Measurements from ENCODE around the gene PTPN20.
"Not testable (repeated sequence)": the region's sequence is repeated elsewhere in the genome, so short reads cannot be mapped to it uniquely, and the experiment has no call there.

Gene PTPN20, protein sequence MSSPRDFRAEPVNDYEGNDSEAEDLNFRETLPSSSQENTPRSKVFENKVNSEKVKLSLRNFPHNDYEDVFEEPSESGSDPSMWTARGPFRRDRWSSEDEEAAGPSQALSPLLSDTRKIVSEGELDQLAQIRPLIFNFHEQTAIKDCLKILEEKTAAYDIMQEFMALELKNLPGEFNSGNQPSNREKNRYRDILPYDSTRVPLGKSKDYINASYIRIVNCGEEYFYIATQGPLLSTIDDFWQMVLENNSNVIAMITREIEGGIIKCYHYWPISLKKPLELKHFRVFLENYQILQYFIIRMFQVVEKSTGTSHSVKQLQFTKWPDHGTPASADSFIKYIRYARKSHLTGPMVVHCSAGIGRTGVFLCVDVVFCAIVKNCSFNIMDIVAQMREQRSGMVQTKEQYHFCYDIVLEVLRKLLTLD

DNA sequence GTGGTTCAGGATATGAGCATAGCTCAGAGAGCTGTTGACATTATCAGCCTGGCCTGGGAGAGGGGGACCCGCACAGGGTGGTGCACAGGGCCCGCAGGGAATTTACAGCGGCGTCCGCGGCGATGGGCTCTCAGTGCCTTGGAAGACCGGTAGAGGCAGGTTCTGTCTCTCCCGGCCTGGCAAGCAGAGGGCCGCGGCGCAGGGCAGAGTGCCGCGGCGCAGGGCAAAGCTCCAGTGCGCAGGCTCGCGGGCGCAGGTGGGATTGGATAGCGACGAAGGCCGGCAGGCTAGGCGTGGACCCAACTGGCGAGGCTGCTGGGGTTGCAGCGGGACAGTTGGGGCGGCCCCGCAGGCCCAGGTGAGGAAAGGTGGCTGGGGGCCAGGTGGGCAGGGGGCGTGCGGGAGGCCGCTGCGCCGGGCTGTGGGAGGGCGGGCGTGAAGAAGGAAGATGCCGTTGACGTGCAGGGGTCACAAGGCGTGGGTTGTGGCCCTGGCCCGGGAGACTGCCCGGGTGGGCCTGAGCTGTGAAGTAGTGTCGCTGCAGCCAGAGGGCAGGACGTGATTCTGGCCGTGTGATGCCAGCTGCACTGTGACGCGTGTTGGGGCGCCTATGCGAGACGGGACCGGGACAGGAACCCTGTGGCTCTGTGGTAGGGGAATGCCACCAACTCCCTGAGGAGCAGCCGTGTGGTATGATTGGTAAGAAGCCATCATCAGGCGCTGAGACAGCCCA, at the start of gene PTPN20:
Gene PTPN20, plus strand, starts transcription at position 285 of the 733 bp plus-strand sequence. CDS start 21,072 bp downstream, outside the sequence.
- DNase-seq, result not testable (repeated sequence)

- DNase-seq, result not testable (repeated sequence)
Measured at GRCh38 chr10:46869716-46870115, 41.5 kb upstream of the PTPN20 start.

GRCh38 chr10:46871583-46871982, 39.6 kb upstream of the PTPN20 start:
- not testable (repeated sequence) for DNase-seq

DNA sequence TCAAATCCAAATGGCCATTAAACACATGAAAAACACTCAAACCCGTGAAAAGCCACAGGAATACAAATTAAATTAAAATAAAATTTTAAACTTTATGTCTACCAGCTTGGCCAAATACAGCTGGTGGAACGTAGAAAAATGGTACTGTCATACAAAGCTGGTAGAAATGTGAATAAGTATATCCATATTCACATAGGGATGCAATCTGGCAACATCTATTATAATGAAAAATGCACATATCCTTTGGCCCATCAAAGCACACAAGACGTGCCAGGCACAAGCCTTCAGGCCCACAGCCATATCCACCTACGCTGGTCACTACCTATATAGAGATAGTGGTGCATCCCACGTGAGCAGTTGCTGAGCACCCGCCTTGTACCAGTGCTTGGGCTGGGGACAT, 35.9 kb upstream of the PTPN20 start:
- DNase-seq, result not testable (repeated sequence)

GRCh38 chr10:46876773-46877172, 34.5 kb upstream of the PTPN20 start:
- DNase-seq, result not testable (repeated sequence)

DNA sequence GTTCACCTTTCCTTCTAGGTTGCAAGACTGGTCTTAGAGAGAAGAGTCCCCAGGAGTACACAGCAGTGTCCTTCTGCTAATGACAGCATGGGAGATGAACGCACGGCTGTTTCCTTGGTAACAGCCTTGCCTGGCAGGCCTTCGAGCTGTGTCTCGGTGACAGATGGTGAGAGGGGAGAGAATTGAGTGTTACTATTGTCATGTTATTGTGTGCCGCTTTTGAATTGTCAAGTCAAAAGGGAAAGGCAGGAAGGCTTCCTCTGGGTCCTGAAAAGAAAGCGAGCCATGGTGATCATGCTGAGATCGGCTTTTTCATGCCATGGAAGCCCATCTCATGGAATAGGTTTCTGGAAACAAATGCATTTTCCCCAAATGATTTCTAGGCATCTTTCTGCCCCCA, 32.5 kb upstream of the PTPN20 start:
- DNase-seq, result peak; percentile 43

GRCh38 chr10:46890813-46891611, 20.2 kb upstream of the PTPN20 start:
- not testable (repeated sequence) for DNase-seq

DNA sequence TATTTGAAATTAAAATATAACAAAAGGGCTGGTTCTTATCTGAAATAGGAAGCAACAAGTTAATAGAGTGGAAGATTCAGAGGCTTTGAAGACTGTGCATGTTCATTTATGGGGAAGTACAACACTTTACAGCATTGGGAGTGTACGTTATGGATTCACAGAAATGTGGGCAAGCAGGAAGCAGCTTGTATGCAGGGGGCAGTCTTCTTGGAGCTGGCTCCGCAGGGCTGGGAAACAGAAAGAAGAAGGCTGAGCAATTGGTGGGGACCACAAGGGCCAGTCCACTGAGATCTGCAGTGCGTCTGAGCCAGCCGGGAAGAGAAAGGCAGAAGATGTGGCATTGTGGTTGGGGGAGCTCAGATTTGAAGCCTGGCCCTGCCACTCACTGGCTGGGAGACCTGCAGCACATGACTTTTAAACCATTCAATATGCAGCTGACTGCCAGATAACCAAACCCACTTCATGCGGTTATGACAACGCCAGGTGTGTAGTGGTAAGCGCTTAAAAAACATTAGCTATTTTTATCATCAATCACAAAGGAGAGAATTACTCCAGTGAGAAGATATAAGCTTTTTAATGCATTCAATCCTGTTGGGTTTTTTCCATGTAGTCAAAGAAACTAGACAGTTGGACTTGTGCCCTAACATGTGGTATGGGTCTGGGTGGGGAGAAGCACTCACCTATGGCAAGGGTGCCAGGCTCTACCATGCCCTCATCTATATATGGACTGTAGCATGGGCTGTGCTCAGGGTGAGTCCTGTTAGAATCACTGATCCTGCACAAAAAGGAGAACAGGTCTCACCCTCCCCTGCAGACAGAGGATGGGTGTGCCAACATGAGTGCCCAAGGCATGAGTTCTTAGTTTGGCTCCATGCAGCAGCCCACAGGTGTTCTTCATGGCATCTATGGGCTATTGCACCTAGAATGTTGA, 14.2 kb upstream of the PTPN20 start:
- not testable (repeated sequence) for DNase-seq

DNA sequence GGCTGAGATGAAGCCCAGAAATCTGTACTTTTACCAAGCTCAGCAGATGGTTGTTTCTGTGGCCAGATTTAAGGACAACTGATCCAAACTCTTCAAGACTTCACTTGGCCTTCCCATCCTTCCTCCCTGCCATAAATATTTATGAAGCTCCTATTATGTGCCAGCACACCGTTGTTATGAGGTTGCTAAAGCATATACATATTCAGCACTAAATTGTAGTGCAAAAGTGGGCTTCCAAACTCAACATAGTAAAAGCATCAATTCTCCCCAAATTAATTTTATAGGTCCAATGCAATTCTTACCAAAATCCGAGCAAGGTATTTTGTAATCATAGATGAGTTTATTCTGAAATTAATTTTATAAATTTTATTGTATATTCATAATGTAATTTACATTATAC, 10.0 kb upstream of the PTPN20 start:
- DNase-seq, result not testable (repeated sequence)

- not testable (repeated sequence) for DNase-seq
Measured at GRCh38 chr10:46903874-46904273, 7.4 kb upstream of the PTPN20 start.

DNA sequence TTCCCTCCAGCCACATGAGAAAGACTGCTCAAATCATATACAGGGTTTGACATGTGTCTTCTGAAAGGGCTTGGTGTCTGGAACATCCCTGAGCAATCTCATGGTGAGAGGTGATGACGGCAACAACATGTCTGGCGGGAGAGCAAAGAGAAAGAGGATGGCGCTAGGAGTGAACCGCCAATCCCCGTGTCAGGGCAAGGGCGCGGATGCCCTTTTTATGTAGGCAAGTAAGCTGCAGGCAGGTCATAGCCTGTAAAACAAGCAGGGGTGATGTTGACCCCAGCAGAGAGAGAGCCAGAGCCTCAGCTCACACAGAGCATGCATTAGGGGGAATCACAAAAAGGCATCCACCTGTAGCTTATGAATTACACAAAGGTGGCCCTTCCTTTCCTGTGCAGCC, 4.9 kb upstream of the PTPN20 start:
- DNase-seq, result not testable (repeated sequence)

DNA sequence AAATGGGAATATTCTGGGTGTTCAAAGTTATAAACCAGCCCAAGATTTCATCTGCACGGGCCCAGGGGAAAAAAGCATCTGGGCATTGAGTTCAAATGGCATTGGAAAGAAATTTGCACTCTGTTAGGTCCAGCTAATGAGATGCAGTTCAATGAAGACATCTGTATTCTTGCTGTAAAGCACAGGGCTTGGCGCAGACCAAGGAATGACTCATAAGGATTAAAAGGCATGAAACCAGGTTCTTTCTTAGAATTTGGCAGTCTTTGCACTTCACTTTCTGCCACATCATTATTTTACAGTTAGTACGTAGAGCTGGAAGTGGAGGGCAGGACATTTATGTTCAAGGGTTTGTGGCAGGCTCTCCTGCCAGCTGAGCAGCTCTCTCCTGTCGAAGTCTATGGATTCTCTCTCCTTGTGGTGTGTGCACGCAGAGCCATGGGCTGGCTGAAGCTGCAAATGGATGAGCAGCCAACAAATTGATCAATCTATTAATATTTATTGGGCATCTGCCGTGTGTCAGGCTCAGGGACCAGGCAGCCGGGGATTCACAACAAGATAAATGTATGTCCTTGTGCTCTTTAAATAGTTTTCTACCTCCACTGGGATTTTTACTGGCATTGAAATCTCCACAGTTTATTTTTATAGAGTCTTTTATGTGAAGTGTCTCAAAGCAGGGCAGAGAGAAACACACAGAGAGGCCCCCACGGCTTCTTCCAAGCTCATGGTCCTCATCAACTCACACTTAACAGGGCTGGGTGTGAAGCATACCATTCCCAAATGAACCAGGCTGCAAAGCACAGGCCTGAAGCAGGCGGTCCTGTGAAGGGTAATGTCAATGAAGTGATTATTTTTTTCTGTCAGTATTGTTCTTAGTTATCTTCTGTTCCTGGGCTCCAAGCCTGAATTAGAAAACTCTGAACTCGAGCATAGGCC, 3.8 kb upstream of the PTPN20 start:
- not testable (repeated sequence) for DNase-seq

DNA sequence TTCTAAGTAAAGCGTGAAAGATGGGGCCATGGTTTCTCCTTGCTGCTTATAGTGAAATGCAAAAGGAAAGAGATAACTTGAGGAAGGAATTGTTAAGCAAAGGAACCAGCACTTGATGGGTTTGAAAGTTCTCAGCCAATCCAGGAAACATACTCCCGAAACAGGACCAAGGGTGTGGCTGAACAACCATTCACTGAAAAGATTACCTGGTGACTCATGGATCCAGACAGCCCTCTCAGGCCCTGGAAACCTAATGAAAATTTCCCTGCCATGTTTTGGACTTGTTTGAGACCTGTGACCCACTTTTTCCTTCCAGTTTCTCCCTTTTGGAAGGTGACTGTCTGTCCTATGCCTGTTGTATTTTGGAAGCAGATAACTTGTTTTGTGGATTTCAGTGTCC, 11.3 kb downstream of the PTPN20 start:
- DNase-seq, result not testable (repeated sequence)

- DNase-seq, result not testable (repeated sequence)
Measured at GRCh38 chr10:46925156-46925555, 13.9 kb downstream of the PTPN20 start.

- not testable (repeated sequence) for DNase-seq
Measured at GRCh38 chr10:46925853-46926252, 14.6 kb downstream of the PTPN20 start.

- DNase-seq, result not testable (repeated sequence)
Measured at GRCh38 chr10:46928810-46929209, 17.6 kb downstream of the PTPN20 start.

DNA sequence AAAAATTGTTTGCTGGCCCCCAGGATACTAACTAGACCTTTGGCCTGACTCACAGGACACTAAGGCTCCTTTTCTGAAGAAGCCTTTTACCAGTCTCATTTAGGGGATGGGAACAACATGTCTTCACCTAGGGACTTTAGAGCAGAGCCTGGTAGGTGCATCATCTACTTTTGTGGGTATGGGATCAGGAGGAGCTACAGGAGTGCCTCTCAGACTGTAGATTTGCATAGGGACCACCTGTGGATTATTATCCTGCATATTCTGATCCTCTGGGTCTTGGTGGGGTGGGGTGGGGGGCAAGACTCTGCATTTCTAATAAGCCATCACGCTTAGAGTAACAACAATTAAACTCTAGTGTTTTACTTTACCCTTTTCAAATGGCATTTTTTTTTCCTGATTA, 21.2 kb downstream of the PTPN20 start:
- DNase-seq, result not testable (repeated sequence)

DNA sequence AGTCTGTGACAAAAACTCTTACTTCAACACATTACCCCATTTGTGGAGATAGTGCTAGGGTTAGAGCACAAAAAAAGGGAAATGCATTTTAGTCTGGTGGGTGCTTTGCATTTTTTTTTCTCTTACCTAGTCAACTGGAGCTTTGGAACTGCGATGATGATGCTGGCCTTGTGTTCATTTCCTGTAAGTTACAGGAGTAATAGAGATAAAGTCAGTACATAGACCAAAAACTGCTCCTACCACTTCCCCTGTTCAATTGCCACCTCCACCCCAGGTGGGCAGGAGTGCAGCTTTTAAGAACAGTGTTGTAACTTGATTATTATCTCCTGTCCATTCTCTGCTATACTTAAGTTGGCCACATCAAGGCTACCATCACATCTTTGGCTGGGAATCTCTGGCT, 29.9 kb downstream of the PTPN20 start:
- DNase-seq, result not testable (repeated sequence)

GRCh38 chr10:46948687-46949518, 37.7 kb downstream of the PTPN20 start:
- DNase-seq, result not testable (repeated sequence)

- not testable (repeated sequence) for DNase-seq
Measured at GRCh38 chr10:46952540-46952939, 41.3 kb downstream of the PTPN20 start.
